ENCODE results near the gene SETD1B. TPM values are rescaled to one million over a fixed set of nuclear protein-coding genes. Genes with fewer than 3 reads are reported as not detected.

The SETD1B gene
- total RNA-seq, 4 donors from 2014 or later, result 9.4 to 27.1 (median 19.9) TPM

DNA sequence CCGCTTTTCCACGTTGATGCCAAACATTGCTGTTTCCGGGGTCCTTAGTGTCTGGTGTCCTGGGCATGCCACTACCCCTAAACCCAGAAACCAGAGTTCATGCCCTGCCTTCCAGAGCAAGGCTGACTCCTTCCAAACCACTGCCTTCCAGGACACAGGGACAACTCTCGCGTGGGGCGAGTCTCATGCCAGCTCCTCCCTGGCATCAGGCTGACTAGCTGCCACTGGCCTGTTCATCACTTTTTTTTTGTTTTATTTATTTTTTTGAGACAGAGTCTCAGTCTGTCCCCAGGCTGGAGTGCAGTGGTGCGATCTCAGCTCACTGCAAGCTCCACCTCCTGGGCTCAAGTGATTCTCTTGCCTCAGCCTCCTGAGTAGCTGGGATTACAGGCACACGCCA, 4.8 kb downstream of the SETD1B start:
- H3K36me3 ChIP-seq, result peaks cover 24 to 56% (median 37%) of the 10 kb centered on the region in 4 donors
- no peak overlapping the region for H3K4me3 ChIP-seq
- H3K9me3 ChIP-seq, result no peaks in the 10 kb centered on the region
- WGBS, result 88% methylated on average over 8 of the region's 8 CpGs
- DNase-seq (ENCODE audit: extremely low spot score), result no peak
- H3K27me3 ChIP-seq, result no peaks in the 10 kb centered on the region
- TF ChIP-seq, protein P1, sequence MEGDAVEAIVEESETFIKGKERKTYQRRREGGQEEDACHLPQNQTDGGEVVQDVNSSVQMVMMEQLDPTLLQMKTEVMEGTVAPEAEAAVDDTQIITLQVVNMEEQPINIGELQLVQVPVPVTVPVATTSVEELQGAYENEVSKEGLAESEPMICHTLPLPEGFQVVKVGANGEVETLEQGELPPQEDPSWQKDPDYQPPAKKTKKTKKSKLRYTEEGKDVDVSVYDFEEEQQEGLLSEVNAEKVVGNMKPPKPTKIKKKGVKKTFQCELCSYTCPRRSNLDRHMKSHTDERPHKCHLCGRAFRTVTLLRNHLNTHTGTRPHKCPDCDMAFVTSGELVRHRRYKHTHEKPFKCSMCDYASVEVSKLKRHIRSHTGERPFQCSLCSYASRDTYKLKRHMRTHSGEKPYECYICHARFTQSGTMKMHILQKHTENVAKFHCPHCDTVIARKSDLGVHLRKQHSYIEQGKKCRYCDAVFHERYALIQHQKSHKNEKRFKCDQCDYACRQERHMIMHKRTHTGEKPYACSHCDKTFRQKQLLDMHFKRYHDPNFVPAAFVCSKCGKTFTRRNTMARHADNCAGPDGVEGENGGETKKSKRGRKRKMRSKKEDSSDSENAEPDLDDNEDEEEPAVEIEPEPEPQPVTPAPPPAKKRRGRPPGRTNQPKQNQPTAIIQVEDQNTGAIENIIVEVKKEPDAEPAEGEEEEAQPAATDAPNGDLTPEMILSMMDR (IDR thresholded peaks at IDR 0.05), result no peak
- TF ChIP-seq POLR2AphosphoS5 (IDR thresholded peaks at IDR 0.05), result no peak
- TF ChIP-seq EP300 (IDR thresholded peaks at IDR 0.05), result no peak
- TF ChIP-seq POLR2A (IDR thresholded peaks at IDR 0.05; ENCODE audit: low read depth), result no peak
- no peak overlapping the region for H3K27ac ChIP-seq (replicated peaks in 1 of 4)
- intact Hi-C loops (cut with DNase I), result no loop called here
- peaks cover 58 to 84% (median 73%) of the 10 kb centered on the region in 4 donors for H3K4me1 ChIP-seq

DNA sequence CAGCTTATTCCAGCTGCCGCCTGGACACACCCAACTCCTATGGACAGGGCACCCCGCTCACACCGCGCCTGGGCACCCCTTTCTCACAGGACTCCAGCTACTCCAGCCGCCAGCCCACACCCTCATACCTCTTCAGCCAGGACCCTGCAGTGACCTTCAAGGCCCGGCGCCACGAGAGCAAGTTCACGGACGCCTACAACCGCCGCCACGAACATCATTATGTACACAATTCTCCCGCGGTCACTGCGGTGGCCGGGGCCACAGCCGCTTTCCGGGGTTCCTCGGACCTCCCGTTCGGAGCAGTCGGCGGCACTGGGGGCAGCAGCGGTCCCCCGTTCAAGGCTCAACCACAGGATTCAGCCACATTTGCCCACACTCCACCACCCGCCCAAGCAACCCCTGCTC, 5.9 kb downstream of the SETD1B start:
- intact Hi-C loops (cut with DNase I), result no loop called here
- Histone ChIP-seq H3K27ac (replicated peaks in 1 of 4) (no peak overlapping the region), H3K9me3 (no peaks in the 10 kb centered on the region), H3K36me3 (peaks cover 28 to 65% (median 47%) of the 10 kb centered on the region in 4 donors), H3K27me3 (no peaks in the 10 kb centered on the region), H3K4me3 (no peak overlapping the region), H3K4me1 (peaks cover 61 to 93% (median 80%) of the 10 kb centered on the region in 4 donors)
- 88% methylated on average over 17 of the region's 27 CpGs for WGBS
- TF ChIP-seq POLR2A (IDR thresholded peaks at IDR 0.05; ENCODE audit: low read depth) (no peak), POLR2AphosphoS5 (IDR thresholded peaks at IDR 0.05) (no peak), EP300 (IDR thresholded peaks at IDR 0.05) (no peak)
- TF ChIP-seq, protein P1 (IDR thresholded peaks at IDR 0.05), result no peak
- DNase-seq (ENCODE audit: extremely low spot score), result no peak

DNA sequence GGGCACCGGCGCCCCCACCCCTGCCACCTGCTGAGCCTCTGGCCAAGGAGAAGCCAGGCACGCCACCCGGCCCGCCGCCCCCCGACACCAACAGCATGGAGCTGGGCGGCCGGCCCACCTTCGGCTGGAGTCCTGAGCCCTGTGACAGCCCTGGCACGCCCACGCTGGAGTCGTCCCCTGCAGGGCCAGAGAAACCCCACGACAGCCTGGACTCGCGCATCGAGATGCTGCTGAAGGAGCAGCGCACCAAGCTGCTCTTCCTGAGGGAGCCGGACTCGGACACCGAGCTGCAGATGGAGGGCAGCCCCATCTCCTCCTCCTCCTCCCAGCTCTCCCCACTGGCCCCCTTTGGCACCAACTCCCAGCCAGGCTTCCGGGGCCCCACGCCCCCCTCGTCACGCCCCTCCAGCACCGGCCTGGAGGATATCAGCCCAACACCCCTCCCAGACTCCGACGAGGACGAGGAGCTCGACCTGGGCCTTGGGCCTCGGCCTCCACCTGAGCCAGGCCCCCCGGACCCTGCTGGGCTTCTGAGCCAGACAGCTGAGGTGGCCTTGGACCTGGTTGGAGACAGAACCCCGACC, 6.5 kb downstream of the SETD1B start:
- Histone ChIP-seq H3K27me3 (no peaks in the 10 kb centered on the region), H3K36me3 (peaks cover 32 to 71% (median 53%) of the 10 kb centered on the region in 4 donors), H3K27ac (replicated peaks in 1 of 4) (peak overlapping the region; percentile 80 to 86 (median 81)), H3K4me3 (peak overlapping the region in 1 of 4 donors; percentile 68), H3K9me3 (no peaks in the 10 kb centered on the region), H3K4me1 (peaks cover 61 to 89% (median 76%) of the 10 kb centered on the region in 4 donors)
- 63% methylated on average over 2 of the region's 33 CpGs for WGBS
- intact Hi-C loops (cut with DNase I), result no loop called here
- DNase-seq (ENCODE audit: extremely low spot score), result no peak
- TF ChIP-seq POLR2AphosphoS5 (IDR thresholded peaks at IDR 0.05), result no peak
- TF ChIP-seq EP300 (IDR thresholded peaks at IDR 0.05), result no peak
- no peak for TF ChIP-seq POLR2A (IDR thresholded peaks at IDR 0.05; ENCODE audit: low read depth)
- TF ChIP-seq, protein P1 (IDR thresholded peaks at IDR 0.05), result no peak

DNA sequence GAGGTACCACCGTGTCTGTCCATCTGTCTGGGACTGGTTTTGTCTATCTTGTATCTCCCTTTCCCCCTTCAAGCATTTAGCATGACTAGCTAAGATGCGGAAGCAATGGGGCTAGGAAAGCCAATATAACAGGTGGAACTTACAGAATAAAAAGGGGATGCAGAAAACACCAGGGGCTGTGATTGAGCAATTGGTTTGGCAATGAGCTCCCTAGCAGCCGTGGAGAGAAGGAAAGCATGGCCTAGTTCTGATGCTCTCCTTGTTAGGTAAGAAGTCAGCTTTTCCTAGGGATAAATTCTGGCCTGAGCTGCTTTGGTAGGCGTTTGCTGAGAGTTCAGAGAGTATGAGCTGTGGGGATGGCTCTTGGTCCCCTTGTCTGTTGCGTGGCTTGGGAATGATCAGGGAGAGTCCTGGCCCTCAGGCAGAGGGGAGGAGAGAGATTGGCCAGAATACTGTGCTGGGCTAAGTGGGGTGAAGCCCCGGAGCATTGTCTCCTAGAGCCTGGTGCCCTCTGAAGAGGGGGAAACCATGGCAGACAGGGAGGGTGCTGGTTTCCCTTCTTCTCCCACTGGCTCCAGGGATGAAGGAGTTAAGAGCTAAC, 7.1 kb downstream of the SETD1B start:
- 60% methylated on average over 6 of the region's 6 CpGs for WGBS
- Histone ChIP-seq H3K27ac (replicated peaks in 1 of 4) (peak overlapping the region; percentile 80 to 86 (median 81)), H3K36me3 (peaks cover 38 to 77% (median 59%) of the 10 kb centered on the region in 4 donors), H3K4me1 (peaks cover 55 to 83% (median 70%) of the 10 kb centered on the region in 4 donors), H3K27me3 (no peaks in the 10 kb centered on the region), H3K4me3 (peak overlapping the region; percentile 62 to 71 (median 66)), H3K9me3 (no peaks in the 10 kb centered on the region)
- DNase-seq (ENCODE audit: extremely low spot score), result no peak
- TF ChIP-seq EP300 (IDR thresholded peaks at IDR 0.05), result no peak
- TF ChIP-seq POLR2AphosphoS5 (IDR thresholded peaks at IDR 0.05), result no peak
- no peak for TF ChIP-seq POLR2A (IDR thresholded peaks at IDR 0.05; ENCODE audit: low read depth)
- TF ChIP-seq, protein P1 (IDR thresholded peaks at IDR 0.05), result no peak
- intact Hi-C loops (cut with DNase I), result no loop called here
